H9 (cell line): ENCODE measurements around the gene STAC. TPM values are rescaled to one million over a fixed set of nuclear protein-coding genes. Genes with fewer than 3 reads are reported as not detected.

Experiments
- DNase-seq: peaks from one replicate; pipeline ENCODE4 v3.0.0-alpha.2; 2017
- H2AFZ ChIP-seq: one replicate; pipeline ENCODE4 v1.6.1; 2013; ENCODE audit warnings: mild to moderate bottlenecking, low read length, control low read depth, moderate library complexity
- H2AK5ac ChIP-seq: 2 replicates; pipeline ENCODE4 v1.6.1; 2013; ENCODE audit warnings: low read length, control low read depth, mixed read lengths; ENCODE audit not compliant: insufficient read length
- H2BK120ac ChIP-seq: one replicate; pipeline ENCODE4 v1.6.1; 2013; ENCODE audit warnings: low read depth, mild to moderate bottlenecking, low read length, control low read depth, inconsistent platforms; ENCODE audit not compliant: poor library complexity, severe bottlenecking
- H2BK12ac ChIP-seq: 2 replicates; pipeline ENCODE4 v1.6.1; 2013; ENCODE audit warnings: low read length, control low read depth, mixed read lengths, low read depth; ENCODE audit not compliant: insufficient read length
- H2BK15ac ChIP-seq: 2 replicates; pipeline ENCODE4 v1.6.1; 2013; ENCODE audit warnings: low read depth, low read length, control low read depth
- H2BK20ac ChIP-seq: one replicate; pipeline ENCODE4 v1.6.1; 2013; ENCODE audit warnings: low read depth, mild to moderate bottlenecking, low read length, control low read depth, inconsistent platforms; ENCODE audit not compliant: poor library complexity, severe bottlenecking
- H2BK5ac ChIP-seq: 2 replicates; pipeline ENCODE4 v1.6.1; 2013; ENCODE audit warnings: low read length, control low read depth, mixed read lengths; ENCODE audit not compliant: insufficient read length
- H3K14ac ChIP-seq: 2 replicates; pipeline ENCODE4 v1.6.1; 2013; ENCODE audit warnings: low read length, control low read depth; ENCODE audit not compliant: insufficient read depth
- H3K18ac ChIP-seq: 2 replicates; pipeline ENCODE4 v1.6.1; 2013; ENCODE audit warnings: low read depth, mild to moderate bottlenecking, mixed read lengths, low read length, control low read depth; ENCODE audit not compliant: insufficient read length
- H3K23ac ChIP-seq: 2 replicates; pipeline ENCODE4 v1.6.1; 2013; ENCODE audit warnings: low read length, control low read depth, mixed read lengths, low read depth; ENCODE audit not compliant: insufficient read length
- H3K23me2 ChIP-seq: 2 replicates; pipeline ENCODE4 v1.6.1; 2013; ENCODE audit warnings: low read depth, mild to moderate bottlenecking, mixed read lengths, low read length, control low read depth; ENCODE audit not compliant: insufficient read length, poor library complexity, severe bottlenecking
- H3K27ac ChIP-seq: 2 replicates; pipeline ENCODE4 v1.5.1; 2013; ENCODE audit warnings: low read length, control low read depth, mixed read lengths, low read depth; ENCODE audit not compliant: insufficient read length
- H3K27me3 ChIP-seq: 2 replicates; pipeline ENCODE4 v1.6.1; 2013; ENCODE audit warnings: low read length, control low read depth, inconsistent platforms; ENCODE audit not compliant: insufficient read depth
- H3K4ac ChIP-seq: 2 replicates; pipeline ENCODE4 v1.6.1; 2013; ENCODE audit warnings: low read depth, mild to moderate bottlenecking, control low read depth, inconsistent platforms, low read length, moderate library complexity
- H3K4me1 ChIP-seq: 2 replicates; pipeline ENCODE4 v1.6.1; 2013; ENCODE audit warnings: low read length, control low read depth, inconsistent platforms; ENCODE audit not compliant: insufficient read depth
- H3K4me2 ChIP-seq: 2 replicates; pipeline ENCODE4 v1.6.1; 2013; ENCODE audit warnings: low read length, control low read depth, mixed read lengths; ENCODE audit not compliant: insufficient read length, insufficient read depth
- H3K56ac ChIP-seq: 2 replicates; pipeline ENCODE4 v1.6.1; 2013; ENCODE audit warnings: low read depth, mild to moderate bottlenecking, mixed read lengths, low read length, control low read depth; ENCODE audit not compliant: insufficient read length
- H3K79me1 ChIP-seq: 2 replicates; pipeline ENCODE4 v1.6.1; 2013; ENCODE audit warnings: low read depth, mild to moderate bottlenecking, moderate library complexity, low read length, control low read depth, inconsistent platforms; ENCODE audit not compliant: insufficient read depth, poor library complexity, severe bottlenecking
- H3K79me2 ChIP-seq: 2 replicates; pipeline ENCODE4 v1.6.1; 2013; ENCODE audit warnings: low read length, control low read depth, inconsistent platforms; ENCODE audit not compliant: insufficient read depth
- H3K9ac ChIP-seq: 2 replicates; pipeline ENCODE4 v1.6.1; 2013; ENCODE audit warnings: low read length, control low read depth, mixed read lengths; ENCODE audit not compliant: insufficient read length; ENCODE audit errors: extremely low read depth
- H3K9me3 ChIP-seq: one replicate; pipeline ENCODE4 v1.6.1; 2013; ENCODE audit warnings: low read depth, low read length, inconsistent platforms; ENCODE audit not compliant: control insufficient read depth
- H3T11ph ChIP-seq: one replicate; pipeline ENCODE4 v1.6.1; 2013; ENCODE audit warnings: mild to moderate bottlenecking, low read length, control low read depth, inconsistent platforms
- H4K20me1 ChIP-seq: one replicate; pipeline ENCODE4 v1.6.1; 2013; ENCODE audit not compliant: control insufficient read depth, insufficient read length, insufficient read depth
- H4K5ac ChIP-seq: 2 replicates; pipeline ENCODE4 v1.6.1; 2013; ENCODE audit warnings: low read depth, mild to moderate bottlenecking, mixed read lengths, low read length, control low read depth; ENCODE audit not compliant: insufficient read length
- H4K8ac ChIP-seq: replicated peaks from 2 replicates; pipeline ENCODE4 v1.6.1; 2013; ENCODE audit warnings: low read length, control low read depth, mixed read lengths, low read depth; ENCODE audit not compliant: insufficient read length
- H4K91ac ChIP-seq: 2 replicates; pipeline ENCODE4 v1.6.1; 2013; ENCODE audit warnings: low read depth, mild to moderate bottlenecking, moderate library complexity, mixed read lengths, low read length, control low read depth; ENCODE audit not compliant: insufficient read length
- H3K27ac Mint-ChIP-seq, 3 experiments: 2 replicates in 2 of 3; 3 replicates in 1 of 3; pipeline ENCODE4 v1.8.0; 2020 to 2021; ENCODE audit warnings: mixed read lengths in 3 of 3, mild to moderate bottlenecking in 1 of 3, moderate library complexity in 1 of 3
- H3K27me3 Mint-ChIP-seq: 2 replicates; pipeline ENCODE4 v1.8.0; 2021; ENCODE audit warnings: low read depth, mild to moderate bottlenecking, moderate library complexity, mixed read lengths
- H3K36me3 Mint-ChIP-seq, 3 experiments: 2 replicates in 2 of 3; 3 replicates in 1 of 3; pipeline ENCODE4 v1.8.0; 2020 to 2021; ENCODE audit warnings: low read depth in 3 of 3, mixed read lengths in 3 of 3; ENCODE audit not compliant: insufficient read depth in 1 of 3
- H3K4me1 Mint-ChIP-seq, 2 experiments: 2 replicates each; pipeline ENCODE4 v1.8.0; 2020; ENCODE audit warnings: mixed read lengths in 2 of 2
- H3K4me3 Mint-ChIP-seq, 2 experiments: 2 replicates in 1 of 2; 3 replicates in 1 of 2; pipeline ENCODE4 v1.8.0; 2020 to 2021; ENCODE audit warnings: mild to moderate bottlenecking in 2 of 2, mixed read lengths in 2 of 2, moderate library complexity in 1 of 2
- H3K9me3 Mint-ChIP-seq, 2 experiments: 2 replicates in 1 of 2; 3 replicates in 1 of 2; pipeline ENCODE4 v1.8.0; 2020; ENCODE audit warnings: mild to moderate bottlenecking in 2 of 2, mixed read lengths in 2 of 2, moderate library complexity in 1 of 2
- CTCF ChIP-seq: fragments of 200-600 bp; sonication (generic); conservative IDR thresholded peaks from 3 replicates; pipeline ENCODE4 v1.8.0; 2021; ENCODE audit warnings: antibody characterized with exemption, mild to moderate bottlenecking
- WGBS: extraction: QIAGEN DNeasy Blood & Tissue Kit; methylation state at CpG from one replicate; pipeline ENCODE4 v1.1.7; 2013; ENCODE audit warnings: missing lambda C conversion rate, low lambda C conversion rate, mixed read lengths; ENCODE audit not compliant: insufficient read length; ENCODE audit errors: extremely low coverage; 5-methylcytosine and 5-hydroxymethylcytosine counted together
- total RNA-seq: library from RNA; stranded (reverse); gene quantifications from 2 replicates; pipeline ENCODE4 v1.2.1, GENCODE V29; 2021

The STAC gene
- total RNA-seq, 1 experiment from 2014 or later = 3.0 TPM

- Histone ChIP-seq H3K23me2 (no peaks in the 10 kb centered on the region), H3K9ac (no peak overlapping the region), H2AFZ (no peak overlapping the region), H3K4me2 (no peak overlapping the region), H3K4me1 (no peaks in the 10 kb centered on the region), H4K5ac (no peak overlapping the region), H3T11ph (no peak overlapping the region), H4K20me1 (no peaks in the 10 kb centered on the region), H3K27me3 (no peaks in the 10 kb centered on the region), H2BK20ac (no peak overlapping the region), H3K27ac (no peak overlapping the region), H3K14ac (no peak overlapping the region), H2BK120ac (no peak overlapping the region), H2BK15ac (no peak overlapping the region), H2BK5ac (no peak overlapping the region), H2AK5ac (no peak overlapping the region), H3K23ac (no peak overlapping the region), H4K8ac (no peak overlapping the region), H3K56ac (no peak overlapping the region), H3K4ac (no peak overlapping the region), H3K79me2 (no peaks in the 10 kb centered on the region), H2BK12ac (no peak overlapping the region), H4K91ac (no peak overlapping the region), H3K79me1 (no peaks in the 10 kb centered on the region), H3K9me3 (no peaks in the 10 kb centered on the region), H3K18ac (no peak overlapping the region)
- H3K4me1 Mint-ChIP-seq = peaks cover 6 to 7% of the 10 kb centered on the region in 2 experiments
- H3K9me3 Mint-ChIP-seq = no peaks in the 10 kb centered on the region
- no peaks in the 10 kb centered on the region for H3K27me3 Mint-ChIP-seq
- H3K36me3 Mint-ChIP-seq = no peaks in the 10 kb centered on the region
- H3K27ac Mint-ChIP-seq = no peak overlapping the region
- no CpG with 5 or more reads among the region's 4 CpGs for WGBS
- TF ChIP-seq CTCF = no peak
- no peak overlapping the region for H3K4me3 Mint-ChIP-seq
- no peak for DNase-seq
Observed at GRCh38 chr3:36520241-36521006, 140.1 kb downstream of the STAC start.
